ENCODE measurements around the gene RASA3. TPM values are rescaled to one million over a fixed set of nuclear protein-coding genes. Genes with fewer than 3 reads are reported as not detected.

The RASA3 gene
- total RNA-seq, 2 donors from 2014 or later, result 6.3 to 12.0 TPM

GRCh38 chr13:114054830-114055439, 77.5 kb downstream of the RASA3 start:
- no peak for DNase-seq
- Histone ChIP-seq H3K27me3 (ENCODE audit: control insufficient read depth, insufficient read depth, low read length, poor library complexity, severe bottlenecking) (no peaks in the 10 kb centered on the region), H3K27ac (ENCODE audit: low read depth, low read length) (peak overlapping the region; percentile 16), H3K4me1 (ENCODE audit: control insufficient read depth, insufficient read depth, low read length) (no peaks in the 10 kb centered on the region), H3K9ac (ENCODE audit: extremely low read depth, low read length, poor library complexity, severe bottlenecking) (no peak overlapping the region), H3K36me3 (ENCODE audit: control insufficient read depth, insufficient read depth, low read length) (no peaks in the 10 kb centered on the region), H3K4me3 (ENCODE audit: low read length) (no peak overlapping the region), H3K9me3 (ENCODE audit: control insufficient read depth, low read length) (no peaks in the 10 kb centered on the region)
- no peak for TF ChIP-seq CTCF (conservative IDR thresholded peaks at IDR 0.05)
- H3K27ac Mint-ChIP-seq, result no peak overlapping the region
- 93 to 95% methylated on average over 20 to 24 of the region's 24 CpGs for WGBS, 2 experiments (ENCODE audit: insufficient coverage in 1 of 2, insufficient read length in 1 of 2)
- no peaks in the 10 kb centered on the region for H3K27me3 Mint-ChIP-seq (ENCODE audit: insufficient read depth)
- H3K4me3 Mint-ChIP-seq, result no peak overlapping the region
- peaks cover 4% of the 10 kb centered on the region for H3K36me3 Mint-ChIP-seq (ENCODE audit: low read depth)
- no peaks in the 10 kb centered on the region for H3K9me3 Mint-ChIP-seq
- no peaks in the 10 kb centered on the region for H3K4me1 Mint-ChIP-seq

- Mint-ChIP-seq H3K4me1 (no peaks in the 10 kb centered on the region), H3K4me3 (no peak overlapping the region), H3K27ac (peak overlapping the region; percentile 44), H3K9me3 (no peaks in the 10 kb centered on the region), H3K36me3 (ENCODE audit: low read depth) (peaks cover 5% of the 10 kb centered on the region), H3K27me3 (ENCODE audit: insufficient read depth) (no peaks in the 10 kb centered on the region)
- H3K9me3 ChIP-seq (ENCODE audit: control insufficient read depth, low read length), result no peaks in the 10 kb centered on the region
- peak; percentile 81 for DNase-seq
- no peak overlapping the region for H3K27ac ChIP-seq (ENCODE audit: low read depth, low read length)
- H3K4me3 ChIP-seq (ENCODE audit: low read length), result no peak overlapping the region
- H3K9ac ChIP-seq (ENCODE audit: extremely low read depth, low read length, poor library complexity, severe bottlenecking), result no peak overlapping the region
- H3K36me3 ChIP-seq (ENCODE audit: control insufficient read depth, insufficient read depth, low read length), result no peaks in the 10 kb centered on the region
- no peak for TF ChIP-seq CTCF (conservative IDR thresholded peaks at IDR 0.05)
- H3K4me1 ChIP-seq (ENCODE audit: control insufficient read depth, insufficient read depth, low read length), result no peaks in the 10 kb centered on the region
- 40 to 86% methylated on average over 1 to 5 of the region's 5 CpGs for WGBS, 2 experiments (ENCODE audit: insufficient coverage in 1 of 2, insufficient read length in 1 of 2)
- no peaks in the 10 kb centered on the region for H3K27me3 ChIP-seq (ENCODE audit: control insufficient read depth, insufficient read depth, low read length, poor library complexity, severe bottlenecking)
These were observed 78.2 kb downstream of the RASA3 start for GRCh38 chr13:114054264-114054663.

- Histone ChIP-seq H3K27ac (ENCODE audit: low read depth, low read length) (peak overlapping the region; percentile 32), H3K36me3 (ENCODE audit: control insufficient read depth, insufficient read depth, low read length) (no peaks in the 10 kb centered on the region), H3K4me3 (ENCODE audit: low read length) (no peak overlapping the region), H3K4me1 (ENCODE audit: control insufficient read depth, insufficient read depth, low read length) (no peaks in the 10 kb centered on the region), H3K9me3 (ENCODE audit: control insufficient read depth, low read length) (no peaks in the 10 kb centered on the region), H3K9ac (ENCODE audit: extremely low read depth, low read length, poor library complexity, severe bottlenecking) (no peak overlapping the region), H3K27me3 (ENCODE audit: control insufficient read depth, insufficient read depth, low read length, poor library complexity, severe bottlenecking) (no peaks in the 10 kb centered on the region)
- Mint-ChIP-seq H3K27me3 (ENCODE audit: insufficient read depth) (no peaks in the 10 kb centered on the region), H3K36me3 (ENCODE audit: low read depth) (peaks cover 6% of the 10 kb centered on the region), H3K27ac (no peak overlapping the region), H3K4me3 (no peak overlapping the region), H3K4me1 (no peaks in the 10 kb centered on the region), H3K9me3 (no peaks in the 10 kb centered on the region)
- DNase-seq, result no peak
- no peak for TF ChIP-seq CTCF (conservative IDR thresholded peaks at IDR 0.05)
- 68 to 86% methylated on average over 8 to 14 of the region's 14 CpGs for WGBS, 2 experiments (ENCODE audit: insufficient coverage in 1 of 2, insufficient read length in 1 of 2)
These were observed 79.4 kb downstream of the RASA3 start for GRCh38 chr13:114053026-114053425.
